Liver (tissue), 9 donors: Measurements from ENCODE around the gene CDA. TPM values are rescaled to one million over a fixed set of nuclear protein-coding genes. Genes with fewer than 3 reads are reported as not detected.

ENCODE experiments used
- DNase-seq: peaks from one replicate; pipeline ENCODE4 v3.0.0-alpha.2; 2017; ENCODE audit warnings: low spot score
- H3K27ac ChIP-seq, 2 donors: one replicate each; pipeline ENCODE4 v1.7.0; 2013; ENCODE audit warnings: inconsistent platforms in 2 of 2, low read length in 2 of 2, control low read depth in 1 of 2, low read depth in 1 of 2, mild to moderate bottlenecking in 1 of 2
- H3K27me3 ChIP-seq, 4 donors: one replicate each; pipeline versions ENCODE4 v1.6.1 to v1.7.0; 2013; ENCODE audit warnings: low read length in 3 of 4, inconsistent platforms in 1 of 4, mild to moderate bottlenecking in 1 of 4, moderate library complexity in 1 of 4; ENCODE audit not compliant: control insufficient read depth in 4 of 4, insufficient read depth in 4 of 4
- H3K36me3 ChIP-seq, 4 donors: one replicate each; pipeline versions ENCODE4 v1.6.1 to v1.7.0; 2013; ENCODE audit warnings: low read length in 3 of 4, mild to moderate bottlenecking in 3 of 4, low read depth in 1 of 4, moderate library complexity in 1 of 4; ENCODE audit not compliant: control insufficient read depth in 4 of 4, insufficient read depth in 3 of 4
- H3K4me1 ChIP-seq, 4 donors: one replicate each; pipeline versions ENCODE4 v1.6.1 to v1.7.0; 2013; ENCODE audit warnings: low read length in 3 of 4, mild to moderate bottlenecking in 3 of 4, moderate library complexity in 1 of 4; ENCODE audit not compliant: control insufficient read depth in 4 of 4, insufficient read depth in 4 of 4
- H3K4me3 ChIP-seq, 3 donors: one replicate each; pipeline versions ENCODE4 v1.6.1 to v1.7.0; 2013; ENCODE audit warnings: low read length in 3 of 3, control low read depth in 1 of 3, low read depth in 1 of 3, mild to moderate bottlenecking in 1 of 3
- H3K9ac ChIP-seq, 2 donors: one replicate each; pipeline ENCODE4 v1.7.0; 2013; ENCODE audit warnings: low read length in 2 of 2, mild to moderate bottlenecking in 2 of 2, moderate library complexity in 2 of 2, control low read depth in 1 of 2, low read depth in 1 of 2
- H3K9me3 ChIP-seq, 4 donors: one replicate each; pipeline versions ENCODE4 v1.6.1 to v1.7.0; 2013; ENCODE audit warnings: low read length in 3 of 4; ENCODE audit not compliant: control insufficient read depth in 4 of 4
- CTCF ChIP-seq: fragments of 150-350 bp; IDR thresholded peaks from 2 replicates; pipeline ENCODE4 v1.5.1; 2017; ENCODE audit warnings: improper control_type of control experiment, low read depth, low read length; ENCODE audit not compliant: missing input control
- EGR1 ChIP-seq, 2 donors: IDR thresholded peaks; 2 replicates each; pipeline ENCODE4 v1.6.1; 2016 to 2018; ENCODE audit warnings: antibody characterized with exemption in 2 of 2, low read depth in 2 of 2
- FOXA1 ChIP-seq: IDR thresholded peaks from 2 replicates; pipeline ENCODE4 v1.6.1; 2016; ENCODE audit warnings: antibody characterized with exemption
- GABPA ChIP-seq, 2 donors: IDR thresholded peaks in 1 of 2; conservative IDR thresholded peaks in 1 of 2; 2 replicates each; pipeline ENCODE4 v1.6.1; 2016; ENCODE audit warnings: antibody characterized with exemption in 2 of 2, mild to moderate bottlenecking in 1 of 2, moderate library complexity in 1 of 2
- HNF4A ChIP-seq, 2 donors: conservative IDR thresholded peaks; 2 replicates each; pipeline ENCODE4 v1.6.1; 2016; ENCODE audit warnings: antibody characterized with exemption in 2 of 2, mild to moderate bottlenecking in 2 of 2
- HNF4G ChIP-seq: IDR thresholded peaks from 2 replicates; pipeline ENCODE4 v1.6.1; 2016; ENCODE audit warnings: antibody characterized with exemption
- JUND ChIP-seq, 2 donors: IDR thresholded peaks; 2 replicates each; pipeline ENCODE4 v1.6.1; 2016; ENCODE audit warnings: antibody characterized with exemption in 2 of 2
- MAX ChIP-seq: IDR thresholded peaks from 2 replicates; pipeline ENCODE4 v1.6.1; 2016; ENCODE audit warnings: antibody characterized with exemption
- NR2F2 ChIP-seq: IDR thresholded peaks from 2 replicates; pipeline ENCODE4 v1.6.1; 2016; ENCODE audit warnings: antibody characterized with exemption
- RAD21 ChIP-seq, 2 donors: IDR thresholded peaks; 2 replicates each; pipeline ENCODE4 v1.6.1; 2016; ENCODE audit warnings: antibody characterized with exemption in 2 of 2, mild to moderate bottlenecking in 2 of 2
- REST ChIP-seq: IDR thresholded peaks from 2 replicates; pipeline ENCODE4 v1.6.1; 2016; ENCODE audit warnings: antibody characterized with exemption, mild to moderate bottlenecking
- RXRA ChIP-seq, 2 donors: IDR thresholded peaks; 2 replicates each; pipeline ENCODE4 v1.6.1; 2017 to 2018; ENCODE audit warnings: antibody characterized with exemption in 2 of 2, mild to moderate bottlenecking in 1 of 2
- TAF1 ChIP-seq: conservative IDR thresholded peaks from 2 replicates; pipeline ENCODE4 v1.6.1; 2016; ENCODE audit warnings: antibody characterized with exemption, mild to moderate bottlenecking
- WGBS: extraction: QIAGEN DNeasy Blood & Tissue Kit; methylation state at CpG from one replicate; pipeline ENCODE4 v1.1.7; 2013; 5-methylcytosine and 5-hydroxymethylcytosine counted together
- polyA plus RNA-seq, 2 donors: library from polyadenylated mRNA; stranded (reverse) in 1 of 2; unstranded in 1 of 2; fragments of 200-250 nt in 1 of 2; fragments of >200 nt in 1 of 2; fragmentation: Nextera tagmentation in 1 of 2; extraction: Ambion mirVana in 1 of 2; gene quantifications; one replicate each; pipeline versions ENCODE4 v1.2.1 to v1.2.3, GENCODE V29; 2013 to 2015
- total RNA-seq, 2 donors: library from RNA; depleted of rRNA; stranded (reverse); fragments of >200 nt; gene quantifications; one replicate each; pipeline ENCODE4 v1.2.3, GENCODE V29; 2014
- TF ChIP-seq, protein P1 (sequence below): IDR thresholded peaks from 2 replicates; pipeline ENCODE4 v1.6.1; 2016; ENCODE audit warnings: antibody characterized with exemption
- TF ChIP-seq, protein P2 (sequence below): IDR thresholded peaks from 2 replicates; pipeline ENCODE4 v1.6.1; 2016; ENCODE audit warnings: antibody characterized with exemption
- donor health status: healthy.
- donor health status: healthy.
- donor health status: healthy.
- donor health status: healthy.
- donor health status: healthy.

The CDA gene
- total and polyA plus RNA-seq, 4 donors = 0.42 to 38.9 (median 16.9) TPM

GRCh38 chr1:20625176-20626097 lies 36.5 kb downstream of the CDA start:
- no peak for DNase-seq
- Histone ChIP-seq H3K4me1 (no peaks in the 10 kb centered on the region), H3K9ac (no peak overlapping the region), H3K9me3 (no peaks in the 10 kb centered on the region), H3K4me3 (no peak overlapping the region), H3K36me3 (no peaks in the 10 kb centered on the region), H3K27me3 (no peaks in the 10 kb centered on the region), H3K27ac (no peak overlapping the region)
- no peak for TF ChIP-seq TAF1
- TF ChIP-seq, protein P1, sequence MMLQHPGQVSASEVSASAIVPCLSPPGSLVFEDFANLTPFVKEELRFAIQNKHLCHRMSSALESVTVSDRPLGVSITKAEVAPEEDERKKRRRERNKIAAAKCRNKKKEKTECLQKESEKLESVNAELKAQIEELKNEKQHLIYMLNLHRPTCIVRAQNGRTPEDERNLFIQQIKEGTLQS = no peak
- no peak for TF ChIP-seq CTCF
- TF ChIP-seq JUND (IDR thresholded peaks at IDR 0.05) = no peak
- no peak for TF ChIP-seq RXRA (IDR thresholded peaks at IDR 0.05)
- no peak for TF ChIP-seq NR2F2
- TF ChIP-seq REST = no peak
- no peak for TF ChIP-seq EGR1 (IDR thresholded peaks at IDR 0.05; ENCODE audit: low read depth in 2 of 2)
- TF ChIP-seq GABPA (IDR thresholded peaks at IDR 0.05 in 1 of 2, conservative IDR thresholded peaks at IDR 0.05 in 1 of 2) = no peak
- TF ChIP-seq FOXA1 = no peak
- TF ChIP-seq RAD21 (IDR thresholded peaks at IDR 0.05) = no peak
- TF ChIP-seq HNF4G = no peak
- TF ChIP-seq, protein P2, sequence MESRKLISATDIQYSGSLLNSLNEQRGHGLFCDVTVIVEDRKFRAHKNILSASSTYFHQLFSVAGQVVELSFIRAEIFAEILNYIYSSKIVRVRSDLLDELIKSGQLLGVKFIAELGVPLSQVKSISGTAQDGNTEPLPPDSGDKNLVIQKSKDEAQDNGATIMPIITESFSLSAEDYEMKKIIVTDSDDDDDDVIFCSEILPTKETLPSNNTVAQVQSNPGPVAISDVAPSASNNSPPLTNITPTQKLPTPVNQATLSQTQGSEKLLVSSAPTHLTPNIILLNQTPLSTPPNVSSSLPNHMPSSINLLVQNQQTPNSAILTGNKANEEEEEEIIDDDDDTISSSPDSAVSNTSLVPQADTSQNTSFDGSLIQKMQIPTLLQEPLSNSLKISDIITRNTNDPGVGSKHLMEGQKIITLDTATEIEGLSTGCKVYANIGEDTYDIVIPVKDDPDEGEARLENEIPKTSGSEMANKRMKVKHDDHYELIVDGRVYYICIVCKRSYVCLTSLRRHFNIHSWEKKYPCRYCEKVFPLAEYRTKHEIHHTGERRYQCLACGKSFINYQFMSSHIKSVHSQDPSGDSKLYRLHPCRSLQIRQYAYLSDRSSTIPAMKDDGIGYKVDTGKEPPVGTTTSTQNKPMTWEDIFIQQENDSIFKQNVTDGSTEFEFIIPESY = no peak
- no peak for TF ChIP-seq HNF4A (conservative IDR thresholded peaks at IDR 0.05)
- TF ChIP-seq MAX = no peak
- WGBS = 84% methylated on average over 3 of the region's 3 CpGs
